OCI-LY1 (cell line): ENCODE results near the gene CNDP1.

Experiments
- H2AFZ ChIP-seq: fragments of 200-600 bp; sonication (generic), shearing (Covaris generic); 2 replicates; pipeline ENCODE4 v1.6.0; 2014; ENCODE audit warnings: antibody characterized with exemption, mild to moderate bottlenecking, low read length
- H3F3A ChIP-seq: fragments of 200-600 bp; sonication (generic), shearing (Covaris generic); 2 replicates; pipeline ENCODE4 v1.6.0; 2014; ENCODE audit warnings: mild to moderate bottlenecking, antibody characterized with exemption, low read length, moderate library complexity; ENCODE audit not compliant: insufficient read depth
- H3K27ac ChIP-seq: fragments of 200-600 bp; sonication (generic); 2 replicates; pipeline ENCODE4 v1.5.1; 2014; ENCODE audit warnings: low read length, mixed run types, mild to moderate bottlenecking, low read depth; ENCODE audit not compliant: poor library complexity, severe bottlenecking
- H3K27me3 ChIP-seq: fragments of 200-600 bp; sonication (generic); 2 replicates; pipeline ENCODE4 v1.6.0; 2014; ENCODE audit warnings: antibody characterized with exemption, mild to moderate bottlenecking, low read length, moderate library complexity; ENCODE audit not compliant: insufficient read depth
- H3K36me3 ChIP-seq: fragments of 200-600 bp; sonication (generic); 2 replicates; pipeline ENCODE4 v1.6.1; 2014; ENCODE audit warnings: mild to moderate bottlenecking, antibody characterized with exemption, low read length, moderate library complexity, mixed read lengths; ENCODE audit not compliant: insufficient read depth
- H3K4me1 ChIP-seq: fragments of 200-600 bp; sonication (generic); 2 replicates; pipeline ENCODE4 v1.5.1; 2014; ENCODE audit warnings: mild to moderate bottlenecking, low read length, moderate library complexity; ENCODE audit not compliant: insufficient read depth, severe bottlenecking
- H3K4me2 ChIP-seq: fragments of 200-600 bp; sonication (generic), shearing (Covaris generic); 2 replicates; pipeline ENCODE4 v1.6.1; 2014; ENCODE audit warnings: low read length
- H3K4me3 ChIP-seq: fragments of 200-600 bp; sonication (generic); 2 replicates; pipeline ENCODE4 v1.5.1; 2014; ENCODE audit warnings: low read length, low read depth, mild to moderate bottlenecking, mixed read lengths; ENCODE audit not compliant: poor library complexity, severe bottlenecking
- H3K79me2 ChIP-seq: fragments of 200-600 bp; shearing (Covaris generic); 2 replicates; pipeline ENCODE4 v1.6.1; 2016; ENCODE audit warnings: mixed run types, low read length, mixed read lengths; ENCODE audit not compliant: insufficient read depth
- H3K9ac ChIP-seq: fragments of 200-600 bp; sonication (generic), shearing (Covaris generic); 2 replicates; pipeline ENCODE4 v1.6.1; 2014; ENCODE audit warnings: mild to moderate bottlenecking, low read length, mixed read lengths
- H3K9me2 ChIP-seq: fragments of 200-600 bp; sonication (generic), shearing (Covaris generic); 2 replicates; pipeline ENCODE4 v1.6.1; 2014; ENCODE audit warnings: low read depth, mild to moderate bottlenecking, low read length, mixed read lengths
- H3K9me3 ChIP-seq: fragments of 200-600 bp; shearing (Covaris generic); 2 replicates; pipeline ENCODE4 v1.6.1; 2014; ENCODE audit warnings: low read length, mixed read lengths
- H4K20me1 ChIP-seq: fragments of 200-600 bp; sonication (generic), shearing (Covaris generic); 2 replicates; pipeline ENCODE4 v1.6.0; 2016; ENCODE audit warnings: mild to moderate bottlenecking, low read length; ENCODE audit not compliant: insufficient read depth
- EZH2 ChIP-seq: fragments of 200-600 bp; sonication (generic), shearing (Covaris generic); IDR thresholded peaks from 2 replicates; pipeline ENCODE4 v1.8.0; 2017; ENCODE audit warnings: borderline replicate concordance, mixed run types, mild to moderate bottlenecking, antibody characterized with exemption, low read length, moderate library complexity, mixed read lengths
- TF ChIP-seq, protein P1 (sequence below): fragments of 200-600 bp; sonication (generic), shearing (Covaris generic); IDR thresholded peaks from 2 replicates; pipeline ENCODE4 v1.5.1; 2017; ENCODE audit warnings: mild to moderate bottlenecking, antibody characterized with exemption, low read length, moderate library complexity, mixed read lengths

Gene CNDP1

DNA sequence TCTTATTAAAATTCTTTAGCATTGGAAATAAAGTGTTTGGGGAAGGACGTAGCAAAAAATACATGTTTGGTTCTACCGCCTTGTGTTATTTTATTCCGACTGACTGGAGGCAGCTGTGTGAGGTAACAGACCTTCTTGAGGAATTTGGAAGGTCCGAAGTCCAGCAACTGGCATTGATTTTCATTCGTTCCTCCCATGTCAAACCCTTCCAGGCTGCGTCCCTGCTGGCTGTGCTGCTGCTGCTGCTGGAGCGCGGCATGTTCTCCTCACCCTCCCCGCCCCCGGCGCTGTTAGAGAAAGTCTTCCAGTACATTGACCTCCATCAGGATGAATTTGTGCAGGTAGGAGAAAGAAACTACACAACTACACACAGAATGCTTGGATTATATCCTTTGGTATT lies 21.8 kb downstream of the CNDP1 start:
- Histone ChIP-seq H3K9ac (no peak overlapping the region), H3K4me3 (no peak overlapping the region), H3K9me3 (no peaks in the 10 kb centered on the region), H3F3A (no peaks in the 10 kb centered on the region), H3K4me1 (no peaks in the 10 kb centered on the region), H3K27me3 (no peaks in the 10 kb centered on the region), H2AFZ (no peak overlapping the region), H3K79me2 (no peaks in the 10 kb centered on the region), H4K20me1 (no peaks in the 10 kb centered on the region), H3K27ac (no peak overlapping the region), H3K9me2 (no peaks in the 10 kb centered on the region), H3K36me3 (no peaks in the 10 kb centered on the region), H3K4me2 (no peak overlapping the region)
- TF ChIP-seq, protein P1, sequence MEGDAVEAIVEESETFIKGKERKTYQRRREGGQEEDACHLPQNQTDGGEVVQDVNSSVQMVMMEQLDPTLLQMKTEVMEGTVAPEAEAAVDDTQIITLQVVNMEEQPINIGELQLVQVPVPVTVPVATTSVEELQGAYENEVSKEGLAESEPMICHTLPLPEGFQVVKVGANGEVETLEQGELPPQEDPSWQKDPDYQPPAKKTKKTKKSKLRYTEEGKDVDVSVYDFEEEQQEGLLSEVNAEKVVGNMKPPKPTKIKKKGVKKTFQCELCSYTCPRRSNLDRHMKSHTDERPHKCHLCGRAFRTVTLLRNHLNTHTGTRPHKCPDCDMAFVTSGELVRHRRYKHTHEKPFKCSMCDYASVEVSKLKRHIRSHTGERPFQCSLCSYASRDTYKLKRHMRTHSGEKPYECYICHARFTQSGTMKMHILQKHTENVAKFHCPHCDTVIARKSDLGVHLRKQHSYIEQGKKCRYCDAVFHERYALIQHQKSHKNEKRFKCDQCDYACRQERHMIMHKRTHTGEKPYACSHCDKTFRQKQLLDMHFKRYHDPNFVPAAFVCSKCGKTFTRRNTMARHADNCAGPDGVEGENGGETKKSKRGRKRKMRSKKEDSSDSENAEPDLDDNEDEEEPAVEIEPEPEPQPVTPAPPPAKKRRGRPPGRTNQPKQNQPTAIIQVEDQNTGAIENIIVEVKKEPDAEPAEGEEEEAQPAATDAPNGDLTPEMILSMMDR = no peak
- no peak for TF ChIP-seq EZH2

DNA sequence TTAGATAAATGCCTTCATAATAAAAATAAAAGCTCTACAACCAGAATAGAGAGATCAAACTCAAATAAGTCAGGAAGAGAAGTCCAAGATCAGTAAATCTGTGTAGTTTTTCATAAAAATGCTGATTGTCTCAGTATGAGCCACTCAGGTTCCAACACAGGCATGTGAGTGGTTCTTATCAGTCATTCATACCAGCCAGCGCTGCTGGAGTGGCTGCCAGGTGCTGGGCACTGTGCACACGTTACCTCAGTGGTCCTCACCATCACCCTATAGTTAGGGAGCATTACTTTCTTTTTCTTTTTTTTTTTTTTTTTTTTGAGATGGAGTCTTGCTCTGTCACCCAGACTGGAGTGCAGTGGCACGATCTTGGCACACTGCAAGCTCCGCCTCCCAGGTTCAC lies 23.8 kb downstream of the CNDP1 start:
- H3K9ac ChIP-seq = no peak overlapping the region
- TF ChIP-seq, protein P1 = no peak
- no peak for TF ChIP-seq EZH2
- no peaks in the 10 kb centered on the region for H3K36me3 ChIP-seq
- no peak overlapping the region for H2AFZ ChIP-seq
- H3F3A ChIP-seq = no peaks in the 10 kb centered on the region
- no peaks in the 10 kb centered on the region for H3K9me2 ChIP-seq
- no peak overlapping the region for H3K4me2 ChIP-seq
- no peaks in the 10 kb centered on the region for H3K4me1 ChIP-seq
- no peaks in the 10 kb centered on the region for H3K79me2 ChIP-seq
- H4K20me1 ChIP-seq = no peaks in the 10 kb centered on the region
- H3K27ac ChIP-seq = no peak overlapping the region
- H3K9me3 ChIP-seq = no peaks in the 10 kb centered on the region
- H3K4me3 ChIP-seq = no peak overlapping the region
- no peaks in the 10 kb centered on the region for H3K27me3 ChIP-seq

DNA sequence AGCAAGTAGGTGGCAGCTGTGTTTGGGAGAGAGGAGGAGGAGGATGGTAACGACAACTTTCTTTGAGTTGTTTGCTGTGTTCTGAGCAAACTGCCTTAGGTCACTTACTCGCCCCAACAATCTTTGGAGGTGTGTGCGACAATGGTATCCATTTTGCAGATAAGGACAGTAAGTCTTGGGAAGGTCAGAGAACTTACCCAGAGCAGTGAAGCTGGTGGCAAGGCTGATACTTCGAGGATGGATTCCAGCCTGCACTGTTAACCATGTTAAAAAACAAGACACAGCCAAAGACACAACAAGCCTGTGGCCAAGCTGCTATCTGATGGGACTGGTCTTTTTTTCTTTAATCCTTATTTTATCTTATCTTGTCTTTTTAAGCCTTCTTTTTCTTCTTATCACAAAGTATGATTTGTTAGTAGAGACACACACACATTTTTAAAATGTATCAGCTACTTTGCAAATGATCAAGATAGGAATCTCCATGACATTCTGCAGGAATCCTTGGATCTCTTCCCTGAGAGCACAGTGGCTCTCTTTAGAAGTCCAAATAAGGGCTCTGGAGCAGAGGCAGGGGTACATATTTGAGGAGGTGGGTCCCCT lies 27.9 kb downstream of the CNDP1 start:
- Histone ChIP-seq H3K36me3 (no peaks in the 10 kb centered on the region), H3K9me2 (no peaks in the 10 kb centered on the region), H3K79me2 (no peaks in the 10 kb centered on the region), H3K27ac (no peak overlapping the region), H4K20me1 (no peaks in the 10 kb centered on the region), H3K4me1 (no peaks in the 10 kb centered on the region), H2AFZ (no peak overlapping the region), H3F3A (no peaks in the 10 kb centered on the region), H3K4me3 (no peak overlapping the region), H3K9ac (no peak overlapping the region), H3K4me2 (no peak overlapping the region), H3K27me3 (no peaks in the 10 kb centered on the region; the same call in 1 of the 2 replicates), H3K9me3 (no peaks in the 10 kb centered on the region)
- TF ChIP-seq EZH2 = no peak
- TF ChIP-seq, protein P1 = no peak
